Fibroblast of the conjunctiva (primary cell): Measurements from ENCODE around the gene ZNF618.

Source experiments
- DNase-seq: peaks from one replicate; pipeline ENCODE4 v3.0.0-alpha.2; 2010; ENCODE audit warnings: low read depth

ZNF618 gene

GRCh38 chr9:113957351-113957750, 81.2 kb downstream of the ZNF618 start:
- DNase-seq, result no peak

DNA sequence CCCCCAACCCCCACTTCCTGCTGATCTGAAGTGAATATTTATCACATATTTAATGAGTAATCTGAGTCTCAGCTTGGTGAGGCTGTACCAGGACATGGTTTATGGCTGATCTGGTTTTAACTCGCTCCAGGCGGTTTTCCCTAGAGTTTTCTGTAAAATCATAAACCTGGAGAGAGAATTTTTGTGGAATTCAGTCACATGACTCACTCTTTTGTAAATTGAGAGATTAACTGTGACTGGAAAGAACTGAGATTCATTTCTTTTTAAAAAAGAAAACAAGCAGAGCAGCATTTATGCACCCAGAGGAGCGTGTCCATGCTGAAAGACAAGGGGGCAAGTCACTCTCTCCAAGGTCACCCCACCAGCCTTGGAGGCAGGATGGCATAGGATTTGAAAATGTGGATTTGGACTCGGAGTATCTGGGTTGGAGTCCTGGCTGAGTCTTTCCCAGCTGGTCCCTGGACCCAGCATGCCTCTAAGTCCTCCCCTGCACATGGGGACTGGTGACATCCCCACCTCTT, 81.8 kb downstream of the ZNF618 start:
- DNase-seq, result peak; percentile 66

DNA sequence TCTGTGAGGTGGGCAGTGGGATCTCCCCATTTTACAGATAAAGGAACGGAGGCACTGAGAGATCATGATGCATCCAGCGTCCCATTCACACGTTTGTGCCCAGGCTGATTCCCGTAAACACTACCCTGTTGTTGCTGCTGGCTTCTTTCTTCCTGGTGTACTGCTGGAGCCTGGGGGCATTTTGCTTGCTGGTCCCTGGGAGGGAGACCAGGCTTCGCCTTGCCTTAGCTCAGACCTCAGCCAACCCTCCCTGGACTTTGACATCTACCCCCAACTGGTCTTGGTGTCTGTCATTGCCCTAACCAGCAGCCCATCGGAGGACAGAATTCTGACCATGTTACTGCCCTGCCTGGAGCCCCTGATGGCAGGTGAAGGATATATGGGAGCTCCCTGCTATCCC, 82.4 kb downstream of the ZNF618 start:
- no peak for DNase-seq

DNA sequence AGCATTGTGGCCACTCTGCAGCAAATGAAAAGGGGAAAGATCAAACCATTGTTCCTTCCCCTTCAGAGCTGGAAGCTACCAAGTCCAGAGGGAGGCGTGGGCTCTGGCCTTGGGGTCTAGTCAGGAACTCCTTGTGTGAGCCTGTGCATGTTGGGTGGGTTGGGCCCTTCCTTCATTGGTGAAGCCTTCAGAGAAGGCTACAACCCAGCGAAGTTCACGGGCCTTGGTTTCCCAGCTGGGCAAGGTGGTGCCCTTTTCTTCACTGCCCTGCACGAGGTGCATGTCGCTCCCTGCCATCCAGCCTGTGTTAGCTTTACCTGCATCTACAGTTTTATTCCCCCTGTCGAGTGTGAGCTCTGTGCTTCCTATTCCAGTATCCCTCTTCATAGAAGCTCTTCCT, 84.7 kb downstream of the ZNF618 start:
- no peak for DNase-seq

GRCh38 chr9:113962396-113962795, 86.3 kb downstream of the ZNF618 start:
- no peak for DNase-seq

DNA sequence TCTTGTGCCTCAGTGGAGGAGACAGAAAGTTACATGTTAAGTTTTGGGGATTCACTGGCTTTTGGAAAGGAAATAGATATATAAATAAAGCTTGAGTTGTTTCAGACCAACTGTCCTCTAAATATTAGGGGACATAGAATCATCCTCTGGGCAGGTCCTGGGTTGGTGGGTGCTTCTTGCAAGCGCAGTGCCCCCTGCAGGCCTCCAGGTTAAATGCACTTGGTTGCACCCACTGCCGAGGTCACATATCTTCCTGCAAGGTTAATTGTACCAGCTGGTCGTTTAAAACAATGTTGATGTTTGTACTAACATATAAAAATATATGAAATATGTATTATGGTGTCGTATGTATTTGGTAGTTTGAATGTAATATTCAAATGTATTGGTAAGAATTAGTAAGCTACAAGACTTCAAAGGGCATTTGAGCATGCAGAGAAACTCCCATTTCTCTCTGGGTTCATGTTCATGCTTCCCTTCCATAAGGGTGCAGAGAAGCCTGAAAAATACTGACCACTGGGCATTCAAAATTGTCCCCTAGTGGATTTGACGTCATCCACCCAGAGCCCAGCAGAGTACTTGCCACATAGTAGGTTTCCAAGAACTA, 87.0 kb downstream of the ZNF618 start:
- no peak for DNase-seq

GRCh38 chr9:113963696-113964494, 87.8 kb downstream of the ZNF618 start:
- no peak for DNase-seq

DNA sequence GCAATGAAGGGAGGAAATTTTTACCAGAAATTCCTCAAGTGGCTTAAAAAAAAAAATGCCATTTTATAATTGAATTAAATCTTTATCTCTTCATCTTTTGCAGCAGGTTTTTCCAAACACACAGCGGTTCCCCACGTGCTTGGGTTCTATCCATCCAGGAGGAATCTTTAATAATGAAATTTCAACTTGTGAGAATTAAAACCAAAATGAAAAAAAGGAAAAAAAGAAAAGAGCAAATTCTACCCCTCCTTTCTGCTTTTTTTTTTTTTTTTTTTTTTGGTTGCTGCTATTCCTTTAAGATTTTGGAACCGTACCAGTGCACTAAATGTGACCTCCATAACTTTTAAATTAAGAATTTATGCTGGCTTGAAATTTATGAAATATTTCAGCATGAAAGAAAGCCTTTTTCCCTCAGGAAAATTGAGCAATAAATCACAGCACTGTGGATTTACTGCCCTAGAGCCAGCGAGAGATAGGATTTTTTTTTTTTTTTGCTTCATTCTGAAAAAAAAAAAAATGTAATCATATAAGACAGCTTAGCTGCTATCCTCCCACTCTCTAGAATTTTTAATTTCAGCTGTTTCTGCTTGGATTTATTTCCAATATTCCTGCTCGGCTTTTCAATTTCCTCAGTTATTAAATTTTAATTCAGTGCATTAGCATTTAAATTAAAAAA, 88.5 kb downstream of the ZNF618 start:
- no peak for DNase-seq

- DNase-seq, result no peak
Measured at GRCh38 chr9:113966394-113966793, 90.3 kb downstream of the ZNF618 start.

GRCh38 chr9:113967380-113967779, 91.3 kb downstream of the ZNF618 start:
- DNase-seq, result no peak

GRCh38 chr9:113969343-113969742, 93.2 kb downstream of the ZNF618 start:
- no peak for DNase-seq

GRCh38 chr9:113973226-113973625, 97.1 kb downstream of the ZNF618 start:
- no peak for DNase-seq

DNA sequence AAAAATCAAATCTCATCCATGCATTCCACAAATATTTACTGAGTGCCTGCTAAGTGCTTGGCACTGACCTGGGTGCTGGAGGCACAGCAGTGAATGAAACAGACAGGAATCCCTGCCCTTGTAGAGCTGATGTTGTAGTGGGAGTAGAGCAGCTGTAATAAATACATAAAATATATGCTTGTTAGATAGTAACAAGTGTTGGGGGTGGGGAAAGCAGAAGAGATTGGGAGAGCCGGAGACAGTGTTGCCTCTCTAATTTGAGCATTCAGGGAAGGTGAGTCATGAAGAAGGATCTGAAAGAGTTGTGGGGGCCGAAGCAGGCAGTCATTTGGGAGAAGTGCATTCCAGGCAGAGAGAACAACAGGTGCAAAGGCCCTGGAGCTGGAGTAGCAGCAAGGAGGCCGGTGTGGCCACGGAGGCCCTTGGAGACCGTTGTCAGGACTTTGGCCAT, 97.9 kb downstream of the ZNF618 start:
- no peak for DNase-seq

DNA sequence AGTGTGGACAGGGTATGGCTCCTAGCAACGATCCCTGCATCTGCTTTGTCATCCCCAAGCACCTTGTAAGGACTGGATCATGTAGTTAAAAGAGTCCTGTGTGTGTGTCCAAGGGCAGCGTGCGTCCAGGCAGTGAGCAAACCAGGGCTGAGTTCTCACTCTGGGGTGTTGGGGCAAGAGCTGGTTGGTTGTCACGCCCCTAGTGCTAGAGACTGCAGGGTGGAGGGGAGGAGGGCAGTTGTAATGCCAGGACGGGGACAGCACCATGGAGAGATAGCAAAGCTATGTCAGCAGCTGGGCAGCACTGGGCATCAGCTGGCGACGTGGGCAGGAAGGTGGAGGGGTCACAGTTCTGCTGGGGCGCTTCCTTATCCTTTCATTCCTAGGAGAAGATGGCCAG, 100.8 kb downstream of the ZNF618 start:
- no peak for DNase-seq

GRCh38 chr9:113978725-113979342, 102.7 kb downstream of the ZNF618 start:
- DNase-seq, result no peak

GRCh38 chr9:113979343-113980127, 103.4 kb downstream of the ZNF618 start:
- no peak for DNase-seq

- no peak for DNase-seq
Measured at GRCh38 chr9:113984639-113985380, 108.7 kb downstream of the ZNF618 start.

GRCh38 chr9:113985968-113986585, 110.0 kb downstream of the ZNF618 start:
- DNase-seq, result no peak

- no peak for DNase-seq
Measured at GRCh38 chr9:113986931-113987330, 110.8 kb downstream of the ZNF618 start.

DNA sequence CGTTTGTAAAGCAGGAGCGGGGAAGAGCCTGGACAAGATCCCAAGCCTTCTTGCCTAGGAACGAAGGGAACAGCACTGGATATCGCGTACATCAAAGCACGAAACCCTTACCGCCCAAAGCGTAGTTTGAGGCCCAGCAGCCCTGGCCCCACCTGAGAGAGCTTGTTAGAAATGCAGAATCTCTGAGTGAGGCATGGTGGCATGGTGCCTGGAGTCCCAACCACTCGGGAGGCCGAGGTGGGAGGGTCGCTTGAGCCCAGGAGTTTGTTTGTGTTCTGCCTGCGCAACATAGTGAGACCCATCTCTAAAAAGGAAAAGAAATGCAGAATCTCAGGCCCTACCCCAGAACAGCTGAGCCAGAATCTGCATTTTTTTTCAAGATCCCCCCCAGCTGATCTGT, 111.4 kb downstream of the ZNF618 start:
- DNase-seq, result no peak
